ENCODE results near the gene LMBRD2. TPM values are rescaled to one million over a fixed set of nuclear protein-coding genes. Genes with fewer than 3 reads are reported as not detected.

Gene LMBRD2
- 1.0 to 1.9 TPM (median 1.5 TPM) in 5 replicates for total RNA-seq (2022; extraction: Qiagen RNA extraction)

GRCh38 chr5:36151434-36152323 lies at the start of gene LMBRD2, which contains the start of gene SKP2:
Gene LMBRD2, minus strand, starts transcription at chr5:36151887. Its CDS starts 8,538 bp downstream, at chr5:36143349.
Gene SKP2, plus strand, starts transcription at chr5:36152111. Its CDS starts 152 bp downstream, at chr5:36152263.

GRCh38 chr5:36066540-36067210 lies 85.0 kb downstream of the LMBRD2 start, which contains the start of gene UGT3A2:
Gene UGT3A2, minus strand, starts transcription at chr5:36066882. Its CDS starts 93 bp downstream, at chr5:36066789.

Other genes starting within 250 kb of the LMBRD2 start
- not detected in 5 replicates for gene CAPSL, start 213.3 kb downstream of the LMBRD2 start, total RNA-seq (2022; extraction: Qiagen RNA extraction)
- not detected in 5 replicates for gene UGT3A1, start 160.5 kb downstream of the LMBRD2 start, total RNA-seq (2022; extraction: Qiagen RNA extraction)
- gene UGT3A2, start 85.0 kb downstream of the LMBRD2 start, total RNA-seq (2022; extraction: Qiagen RNA extraction): not detected in 5 replicates
- gene SKP2, start 224 bp upstream of the LMBRD2 start, total RNA-seq (2022; extraction: Qiagen RNA extraction): 14.5 to 23.4 TPM (median 21.9 TPM) in 5 replicates
- gene NADK2, start 90.0 kb upstream of the LMBRD2 start, total RNA-seq (2022; extraction: Qiagen RNA extraction): 10.1 to 14.5 TPM (median 11.9 TPM) in 5 replicates
- not detected in 5 replicates for gene RANBP3L, start 150.0 kb upstream of the LMBRD2 start, total RNA-seq (2022; extraction: Qiagen RNA extraction)